ENCODE results near the gene FTO.
"Not testable (repeated sequence)": the region's sequence is repeated elsewhere in the genome, so short reads cannot be mapped to it uniquely, and the experiment has no call there.

The FTO gene

DNA sequence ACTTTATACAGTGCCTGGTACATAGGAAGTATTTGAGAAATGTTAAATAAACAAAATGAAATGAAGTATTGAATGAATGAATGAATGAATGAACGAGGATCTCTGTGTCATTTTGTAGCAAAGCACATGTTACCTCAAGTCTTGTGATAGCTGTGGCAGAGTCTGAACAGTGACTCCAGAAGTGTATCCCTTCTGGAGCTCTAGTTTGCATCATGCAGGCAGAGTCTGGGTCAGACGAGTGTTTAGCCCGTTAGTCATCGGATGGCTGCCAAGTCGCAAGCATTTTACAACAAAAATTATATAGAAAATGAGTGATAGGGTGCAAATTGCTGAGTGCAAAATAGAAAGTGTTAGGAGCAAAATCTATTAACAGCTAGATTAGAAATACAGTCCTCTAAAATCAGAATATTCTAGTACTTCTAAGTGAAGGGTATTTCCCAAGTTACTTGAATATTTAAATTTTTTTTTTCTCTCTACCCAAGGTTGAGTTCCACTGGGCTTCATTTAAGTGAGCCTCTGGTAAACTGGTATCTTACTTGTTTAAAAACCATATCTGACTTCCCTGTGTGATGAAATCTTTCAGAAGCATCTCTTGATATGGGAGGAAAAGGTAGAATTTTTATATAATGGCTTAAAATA is 113.3 kb downstream of the FTO start:
- peak overlapping the region; percentile 84 for H3K27ac ChIP-seq
- peak; percentile 53 for DNase-seq (ENCODE audit: low read depth, low spot score)

DNA sequence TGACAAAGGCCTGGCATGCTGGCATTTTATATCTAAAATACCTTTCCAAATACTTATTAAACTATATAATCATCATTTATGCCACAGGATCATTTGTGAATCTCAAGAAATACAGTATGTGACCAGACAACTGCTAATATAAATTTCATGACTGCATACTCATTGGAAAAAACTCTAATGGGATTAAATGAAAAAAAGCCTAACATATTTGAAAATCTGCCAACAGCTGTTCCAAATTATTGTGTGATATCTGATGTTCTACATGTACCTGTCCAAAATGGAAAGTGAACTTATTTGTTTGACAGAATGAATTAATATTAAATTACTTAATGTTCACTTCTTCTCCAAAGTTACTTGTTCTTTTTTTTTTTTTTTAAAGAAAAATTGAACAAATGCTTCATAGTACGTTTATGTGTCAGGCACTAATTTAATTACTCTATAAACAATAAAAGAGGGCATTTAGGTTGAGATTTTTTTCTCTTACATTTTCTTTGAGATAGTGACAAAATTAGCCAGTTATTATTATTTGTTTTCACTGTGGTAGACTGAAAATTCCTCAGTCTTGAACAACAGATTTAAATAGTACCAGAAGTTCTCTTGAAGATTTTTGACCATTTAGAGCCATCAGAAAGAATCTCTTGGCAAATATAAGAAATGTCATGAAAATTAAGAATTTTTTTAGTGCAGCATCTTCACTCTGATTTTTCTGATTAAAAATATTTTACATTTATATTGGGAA is 114.0 kb downstream of the FTO start:
- DNase-seq (ENCODE audit: low read depth, low spot score): no peak
- peak overlapping the region; percentile 84 for H3K27ac ChIP-seq

- peak overlapping the region; percentile 85 for H3K27ac ChIP-seq
- peak; percentile 29 for DNase-seq (ENCODE audit: low read depth, low spot score)
Measured at GRCh38 chr16:53821487-53821886, 117.5 kb downstream of the FTO start.

DNA sequence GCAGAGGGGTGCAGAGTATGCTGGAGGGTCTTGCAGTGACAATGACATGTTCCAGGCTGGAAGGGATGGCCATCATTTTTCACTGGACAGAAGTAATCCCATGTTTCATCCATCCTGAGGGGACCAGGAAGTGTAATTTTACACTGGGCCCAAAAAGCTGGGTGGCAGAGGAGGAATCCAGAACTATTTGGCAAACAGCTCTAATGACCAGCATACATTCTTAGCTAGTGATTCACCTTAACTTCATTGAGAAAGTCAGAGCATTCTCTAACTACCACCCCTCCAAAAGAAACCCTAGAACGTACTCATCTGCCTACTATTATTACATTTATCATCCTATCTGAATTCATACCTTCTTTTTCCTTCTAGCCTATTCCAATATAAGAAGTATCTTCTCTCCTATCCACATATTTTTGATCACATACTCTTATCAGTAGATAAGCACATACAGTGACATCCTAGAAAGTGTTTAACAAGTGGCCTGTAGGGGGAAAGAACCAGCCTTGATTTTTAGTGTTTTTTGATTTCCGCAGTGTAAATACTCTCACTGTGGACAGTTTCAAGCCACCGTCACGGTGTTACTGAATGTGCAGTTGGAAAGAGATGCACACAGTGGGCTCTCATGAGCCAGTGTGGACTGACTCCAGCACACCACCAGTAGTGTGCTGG is 118.1 kb downstream of the FTO start:
- DNase-seq (ENCODE audit: low read depth, low spot score): peak; percentile 6
- peak overlapping the region; percentile 85 for H3K27ac ChIP-seq

GRCh38 chr16:53822936-53823529 is 119.1 kb downstream of the FTO start:
- no peak for DNase-seq (ENCODE audit: low read depth, low spot score)
- H3K27ac ChIP-seq: peak overlapping the region; percentile 85

DNA sequence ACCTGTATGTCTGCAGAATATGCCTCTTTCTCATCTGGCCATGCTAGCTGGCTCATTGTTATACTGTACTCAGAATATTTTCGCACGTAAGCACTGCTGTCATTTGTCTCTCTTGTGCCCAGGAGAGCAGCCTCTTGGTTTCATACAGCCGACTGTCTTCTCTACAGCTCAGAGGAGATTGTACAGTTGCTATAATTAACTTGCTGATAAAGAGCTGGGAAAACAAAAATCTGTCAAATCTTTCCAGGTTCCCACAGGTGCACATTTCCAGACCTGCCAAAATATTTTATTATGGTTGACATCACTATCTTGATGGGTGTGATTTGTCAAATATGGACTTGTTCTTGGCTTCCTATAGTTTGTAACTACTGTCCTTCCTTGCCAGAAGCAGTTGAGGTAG is 122.7 kb downstream of the FTO start:
- DNase-seq (ENCODE audit: low read depth, low spot score): no peak
- no peak overlapping the region for H3K27ac ChIP-seq

- no peak overlapping the region for H3K27ac ChIP-seq
- no peak for DNase-seq (ENCODE audit: low read depth, low spot score)
Measured at GRCh38 chr16:53827741-53828140, 123.8 kb downstream of the FTO start.

- no peak for DNase-seq (ENCODE audit: low read depth, low spot score)
- no peak overlapping the region for H3K27ac ChIP-seq
Measured at GRCh38 chr16:53829186-53829747, 125.3 kb downstream of the FTO start.

- H3K27ac ChIP-seq: no peak overlapping the region
Measured at GRCh38 chr16:53832896-53833544, 129.1 kb downstream of the FTO start.

DNA sequence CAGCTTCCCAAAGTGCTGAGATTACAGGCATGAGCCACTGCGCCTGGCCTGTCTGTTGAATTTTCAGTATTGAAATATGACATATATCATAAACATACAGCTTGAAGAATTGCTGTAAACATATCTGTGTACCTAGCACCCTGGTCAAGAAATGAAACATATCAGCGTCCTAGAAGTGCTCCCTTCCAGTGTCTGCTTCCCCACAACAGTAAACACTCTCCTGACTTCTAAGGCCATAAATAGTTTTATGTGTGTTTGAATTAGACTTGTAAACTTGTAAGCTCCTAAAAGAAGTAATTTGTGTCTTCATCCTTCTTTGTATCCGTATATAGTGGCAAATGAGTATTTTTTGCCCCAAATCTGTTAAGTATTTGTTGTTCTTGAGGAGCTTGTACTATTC is 132.2 kb downstream of the FTO start:
- H3K27ac ChIP-seq: no peak overlapping the region
- DNase-seq (ENCODE audit: low read depth, low spot score): no peak

More at GRCh38 chr16:53832896-53833544, 129.1 kb downstream of the FTO start:
- no peak for DNase-seq (ENCODE audit: low read depth, low spot score)

GRCh38 chr16:53836680-53837079 is 132.7 kb downstream of the FTO start:
- DNase-seq (ENCODE audit: low read depth, low spot score): no peak
- H3K27ac ChIP-seq: no peak overlapping the region

- no peak for DNase-seq (ENCODE audit: low read depth, low spot score)
- no peak overlapping the region for H3K27ac ChIP-seq
Measured at GRCh38 chr16:53837426-53837825, 133.5 kb downstream of the FTO start.

GRCh38 chr16:53839150-53839549 is 135.2 kb downstream of the FTO start:
- peak; percentile 22 for DNase-seq (ENCODE audit: low read depth, low spot score)
- H3K27ac ChIP-seq: peak overlapping the region; percentile 8

- DNase-seq (ENCODE audit: low read depth, low spot score): no peak
- no peak overlapping the region for H3K27ac ChIP-seq
Measured at GRCh38 chr16:53840456-53840855, 136.5 kb downstream of the FTO start.

DNA sequence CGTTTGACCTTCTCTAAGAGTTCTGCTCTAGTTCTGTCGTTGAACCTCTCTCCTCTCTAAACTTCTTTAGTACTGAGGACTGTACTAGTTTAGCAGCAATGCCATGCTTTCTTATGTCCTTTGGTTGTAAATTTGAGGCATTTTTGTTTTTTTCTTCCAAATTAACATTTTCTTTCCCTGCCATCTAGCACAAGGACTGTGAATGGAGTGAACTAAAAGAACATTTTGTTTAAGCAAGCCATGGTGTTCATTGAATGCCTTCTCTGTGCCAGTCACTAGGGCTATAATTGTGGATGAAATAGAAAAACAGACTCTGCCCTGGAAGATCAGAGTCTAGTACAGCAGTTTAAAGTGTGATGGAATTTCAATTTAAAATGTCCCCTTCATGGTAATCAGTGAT is 137.9 kb downstream of the FTO start:
- no peak overlapping the region for H3K27ac ChIP-seq
- no peak for DNase-seq (ENCODE audit: low read depth, low spot score)

DNA sequence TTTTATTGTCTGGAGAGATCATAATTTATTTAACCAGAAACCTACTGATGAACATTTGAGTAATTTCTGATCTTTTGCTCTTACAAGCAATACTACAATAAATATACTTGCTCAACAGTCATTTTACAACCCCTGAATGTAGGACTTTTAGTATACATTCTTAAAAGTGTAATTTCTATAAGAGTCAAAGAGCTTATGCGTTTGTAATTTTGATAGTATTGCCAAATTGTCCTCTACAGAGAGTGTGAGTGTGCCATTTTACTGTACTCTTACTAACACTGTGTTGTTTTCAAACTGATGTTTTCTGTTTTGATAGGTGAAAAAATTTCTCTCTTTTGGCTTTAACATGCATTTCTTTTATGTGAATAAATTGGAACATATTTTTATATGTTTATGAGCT is 139.1 kb downstream of the FTO start:
- no peak overlapping the region for H3K27ac ChIP-seq
- DNase-seq (ENCODE audit: low read depth, low spot score): no peak

DNA sequence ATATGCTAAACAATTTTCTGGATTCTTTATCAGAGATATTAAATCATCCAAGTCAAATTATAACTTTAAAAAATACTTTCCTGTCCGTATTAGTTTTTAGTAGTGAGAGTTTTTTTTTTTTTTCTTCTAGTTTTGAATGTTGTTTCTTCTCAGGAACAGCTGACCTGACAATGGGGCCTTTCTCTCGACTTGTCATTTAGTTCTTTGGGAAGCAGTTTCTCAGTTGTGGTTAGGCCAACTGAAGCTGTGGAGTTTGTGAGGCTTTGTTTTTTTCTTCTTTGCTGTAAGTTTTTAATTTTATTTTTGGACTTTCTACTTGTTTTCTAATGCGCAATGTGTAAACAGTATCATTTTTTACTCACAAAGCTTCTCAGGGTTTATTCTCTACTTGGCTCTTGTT is 140.8 kb downstream of the FTO start:
- DNase-seq (ENCODE audit: low read depth, low spot score): no peak
- H3K27ac ChIP-seq: no peak overlapping the region

DNA sequence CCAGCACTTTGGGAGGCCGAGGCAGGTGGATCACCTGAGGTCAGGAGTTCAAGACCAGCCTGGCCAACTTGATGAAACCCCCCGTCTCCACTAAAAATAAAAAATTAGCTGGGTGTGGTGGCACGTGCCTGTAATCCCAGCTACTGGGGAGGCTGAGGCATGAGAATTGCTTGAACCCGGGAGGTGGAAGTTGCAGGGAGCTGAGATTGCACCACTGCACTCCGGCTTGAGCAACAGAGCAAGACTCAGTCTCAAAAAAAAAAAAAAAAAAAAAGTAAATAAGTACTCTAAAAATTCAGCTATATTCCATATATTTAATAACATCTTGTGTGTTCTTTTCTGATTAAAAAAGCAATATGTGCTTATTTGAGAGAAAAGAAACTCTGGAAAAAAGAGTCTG is 142.6 kb downstream of the FTO start:
- H3K27ac ChIP-seq; DNase-seq (ENCODE audit: low read depth, low spot score): not testable (repeated sequence)

DNA sequence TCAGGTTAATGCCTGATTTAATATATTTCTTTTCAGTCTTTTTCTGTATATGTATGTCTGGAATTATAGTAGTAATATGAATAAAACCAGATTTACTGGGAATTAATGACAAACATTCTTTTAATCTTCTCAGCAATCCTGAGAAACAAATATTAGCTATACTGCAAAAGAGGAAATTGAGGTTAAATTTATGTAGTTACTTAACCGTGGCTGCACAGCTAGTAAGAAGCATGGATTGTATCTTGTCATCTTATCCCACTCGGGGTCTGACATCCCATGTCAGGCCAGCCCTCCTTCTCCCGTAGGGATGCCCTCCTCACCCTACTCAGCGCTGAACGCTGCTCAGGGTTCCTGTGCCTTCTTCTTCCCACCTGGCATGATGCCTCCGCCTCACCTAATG is 143.0 kb downstream of the FTO start:
- no peak for DNase-seq (ENCODE audit: low read depth, low spot score)

GRCh38 chr16:53848277-53848942 is 144.5 kb downstream of the FTO start:
- no peak for DNase-seq (ENCODE audit: low read depth, low spot score)
- no peak overlapping the region for H3K27ac ChIP-seq

More for the DNA sequence above, 143.0 kb downstream of the FTO start:
- no peak overlapping the region for H3K27ac ChIP-seq

Measured in epithelial cell of prostate (primary cell).